HFFc6 (cell line): ENCODE data around the gene AMN1. TPM values are rescaled to one million over a fixed set of nuclear protein-coding genes. Genes with fewer than 3 reads are reported as not detected.
"Not testable (repeated sequence)": the region's sequence is repeated elsewhere in the genome, so short reads cannot be mapped to it uniquely, and the experiment has no call there.

ENCODE experiments used
- DNase-seq: peaks from one replicate; pipeline ENCODE4 v3.0.0-alpha.2; 2018
- H3K27ac Mint-ChIP-seq: 2 replicates; pipeline ENCODE4 v1.8.0; 2020; ENCODE audit warnings: mild to moderate bottlenecking, mixed read lengths
- H3K27me3 Mint-ChIP-seq: 2 replicates; pipeline ENCODE4 v1.8.0; 2021; ENCODE audit warnings: mild to moderate bottlenecking, moderate library complexity, mixed read lengths; ENCODE audit not compliant: insufficient read depth
- H3K36me3 Mint-ChIP-seq: 2 replicates; pipeline ENCODE4 v1.8.0; 2021; ENCODE audit warnings: low read depth, mixed read lengths
- H3K4me1 Mint-ChIP-seq: 2 replicates; pipeline ENCODE4 v1.8.0; 2020; ENCODE audit warnings: low read depth, mixed read lengths
- H3K4me3 Mint-ChIP-seq: 2 replicates; pipeline ENCODE4 v1.8.0; 2020; ENCODE audit warnings: mild to moderate bottlenecking, moderate library complexity, mixed read lengths
- H3K9me3 Mint-ChIP-seq: 2 replicates; pipeline ENCODE4 v1.8.0; 2020; ENCODE audit warnings: mild to moderate bottlenecking, mixed read lengths
- CTCF ChIP-seq: fragments of 200-600 bp; sonication (generic); IDR thresholded peaks from 2 replicates; pipeline ENCODE4 v1.5.0; 2021; ENCODE audit warnings: antibody characterized with exemption, mild to moderate bottlenecking
- total RNA-seq, 6 experiments: library from RNA; stranded (reverse); fragmentation: NEBNext Ultra II Directional; extraction: Animal tissue kit (Norgen Biotek cat#: 25700); gene quantifications; 2 replicates in 1 of 6; 3 replicates in 5 of 6; pipeline ENCODE4 v1.2.3, GENCODE V29; 2021

AMN1 gene
- total RNA-seq, 6 experiments from 2014 or later: 3.4 to 5.3 (median 4.7) TPM

DNA sequence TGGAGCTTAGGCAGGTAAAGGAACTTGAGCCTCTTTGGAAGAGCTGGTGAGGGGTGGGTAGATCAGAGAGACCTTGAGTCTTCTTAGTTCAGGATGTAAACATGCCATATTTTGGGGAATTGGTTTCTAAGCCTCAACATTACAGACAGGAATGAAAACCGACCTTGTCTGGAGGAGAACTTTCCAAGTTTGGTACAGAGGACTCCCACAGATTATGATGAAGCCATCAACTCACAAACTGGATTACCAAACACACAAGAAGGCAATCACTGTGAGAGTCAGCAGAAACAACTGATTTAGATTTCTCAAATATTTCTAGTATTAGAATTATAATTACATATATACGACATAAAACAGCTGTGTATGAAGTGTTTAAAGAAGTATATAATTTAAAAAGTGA is 22.3 kb upstream of the AMN1 start:
- no peak overlapping the region for H3K4me3 Mint-ChIP-seq
- peaks cover 36% of the 10 kb centered on the region for H3K4me1 Mint-ChIP-seq
- no peak for DNase-seq
- no peak for TF ChIP-seq CTCF
- H3K27ac Mint-ChIP-seq: no peak overlapping the region; the same call in 1 of the 2 replicates
- no peaks in the 10 kb centered on the region for H3K36me3 Mint-ChIP-seq
- peaks cover 2% of the 10 kb centered on the region for H3K27me3 Mint-ChIP-seq
- H3K9me3 Mint-ChIP-seq: peaks cover 9% of the 10 kb centered on the region

DNA sequence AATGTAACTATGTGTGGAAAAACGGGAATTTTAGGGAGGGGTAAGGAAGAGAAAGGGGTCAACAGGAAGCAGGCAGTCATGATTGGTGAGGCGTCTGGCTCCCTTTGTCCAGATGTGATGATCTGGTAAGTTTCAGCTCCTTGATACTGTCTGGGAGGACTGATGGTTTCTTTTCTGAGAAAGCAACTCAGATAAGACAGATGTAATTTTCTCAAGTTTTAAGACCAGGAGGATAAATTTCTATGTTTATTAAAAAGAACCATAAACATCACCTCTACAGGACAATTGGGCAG is 21.9 kb upstream of the AMN1 start:
- peaks cover 40% of the 10 kb centered on the region for H3K4me1 Mint-ChIP-seq
- no peak overlapping the region for H3K4me3 Mint-ChIP-seq
- no peaks in the 10 kb centered on the region for H3K36me3 Mint-ChIP-seq
- peaks cover 9% of the 10 kb centered on the region for H3K9me3 Mint-ChIP-seq
- peaks cover 2% of the 10 kb centered on the region for H3K27me3 Mint-ChIP-seq
- no peak overlapping the region; the same call in 1 of the 2 replicates for H3K27ac Mint-ChIP-seq
- no peak for DNase-seq
- TF ChIP-seq CTCF: no peak

DNA sequence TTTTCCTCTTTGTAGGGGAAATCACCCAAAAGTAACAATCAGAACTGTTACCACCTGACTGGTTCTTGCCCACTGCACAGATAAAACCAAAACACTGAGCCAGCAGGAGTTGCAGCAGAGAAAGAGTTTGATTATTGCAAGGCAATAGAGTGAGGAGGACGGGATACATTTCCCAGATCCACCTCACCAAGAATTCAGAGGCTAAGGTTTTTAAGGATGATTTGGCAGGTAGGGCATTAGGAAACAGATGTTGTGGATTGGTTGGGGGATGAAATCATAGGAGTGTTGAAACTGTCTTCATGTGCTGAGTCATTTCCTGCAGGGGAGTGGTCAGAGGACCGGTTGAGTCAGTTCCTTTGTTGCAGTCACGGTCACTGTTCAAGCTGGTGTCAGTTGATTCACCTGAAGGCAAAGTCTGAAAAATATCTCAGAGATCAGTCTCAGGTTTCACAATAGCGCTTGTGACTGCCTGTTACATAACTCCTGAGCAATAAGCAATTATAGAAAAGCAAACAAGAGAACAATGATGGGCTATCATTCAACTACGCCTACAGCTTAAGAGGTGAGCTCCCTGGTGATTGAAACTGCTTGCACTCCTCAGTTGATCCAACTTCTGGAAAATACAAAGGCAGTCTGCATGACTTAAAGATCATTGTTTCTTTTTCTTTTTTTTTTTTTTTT is 20.3 kb upstream of the AMN1 start:
- no peak for TF ChIP-seq CTCF
- Mint-ChIP-seq H3K4me1 (peaks cover 42% of the 10 kb centered on the region), H3K27ac (peak overlapping the region; percentile 86), H3K9me3 (peaks cover 9% of the 10 kb centered on the region), H3K36me3 (no peaks in the 10 kb centered on the region), H3K4me3 (peak overlapping the region; percentile 41; the same call in 1 of the 2 replicates), H3K27me3 (peaks cover 2% of the 10 kb centered on the region)
- DNase-seq: peak; percentile 95

GRCh38 chr12:31745242-31745641 is 16.4 kb upstream of the AMN1 start:
- Mint-ChIP-seq H3K9me3 (peaks cover 9% of the 10 kb centered on the region), H3K36me3 (no peaks in the 10 kb centered on the region), H3K4me1 (peaks cover 32% of the 10 kb centered on the region), H3K4me3 (no peak overlapping the region), H3K27ac (no peak overlapping the region), H3K27me3 (peaks cover 1% of the 10 kb centered on the region; the same call in 1 of the 2 replicates)
- TF ChIP-seq CTCF: no peak
- no peak for DNase-seq

DNA sequence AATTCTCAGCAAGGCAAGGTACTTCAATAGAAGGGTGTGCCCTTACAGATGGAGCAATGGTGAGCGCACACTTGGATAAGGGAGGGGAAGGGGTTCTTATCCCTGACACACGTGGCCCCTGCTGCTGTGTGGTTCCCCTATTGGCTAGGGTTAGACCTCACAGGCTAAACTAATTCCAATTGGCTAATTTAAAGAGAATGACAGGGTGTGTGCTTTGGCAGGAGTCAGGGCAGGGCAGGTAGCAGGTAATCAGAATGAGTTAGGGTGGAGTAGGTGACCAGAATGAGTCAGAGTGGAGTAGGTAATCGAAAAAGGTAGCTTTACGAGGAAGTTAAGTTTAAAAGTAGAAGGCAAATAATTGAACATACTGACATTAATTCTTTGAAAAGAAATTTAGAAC is 15.5 kb upstream of the AMN1 start:
- H3K27me3 Mint-ChIP-seq, DNase-seq, H3K27ac Mint-ChIP-seq, H3K36me3 Mint-ChIP-seq, H3K9me3 Mint-ChIP-seq, H3K4me3 Mint-ChIP-seq: not testable (repeated sequence)
- peaks cover 25% of the 10 kb centered on the region for H3K4me1 Mint-ChIP-seq

DNA sequence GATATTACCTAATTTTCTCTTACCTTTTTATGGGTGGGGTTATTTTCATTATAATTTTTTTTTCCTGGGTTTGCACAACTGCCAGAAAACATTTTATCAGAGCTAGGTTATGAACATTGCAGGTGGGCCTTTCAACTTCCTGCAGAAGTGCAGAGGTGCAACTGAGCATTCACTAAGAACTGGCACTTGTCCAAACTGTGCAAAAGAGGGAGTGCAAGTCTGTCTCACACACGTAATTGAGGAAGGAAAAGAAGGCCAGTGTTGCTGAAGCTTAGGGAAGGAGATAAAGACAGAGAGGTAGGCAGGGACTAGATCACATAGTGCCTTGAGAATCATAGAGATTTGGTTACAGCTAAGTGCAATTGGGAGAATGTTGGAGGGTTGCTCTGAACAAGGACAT is 14.1 kb upstream of the AMN1 start:
- no peak for TF ChIP-seq CTCF
- Mint-ChIP-seq H3K27ac (no peak overlapping the region), H3K36me3 (no peaks in the 10 kb centered on the region), H3K4me3 (no peak overlapping the region), H3K4me1 (peaks cover 17% of the 10 kb centered on the region), H3K27me3 (no peaks in the 10 kb centered on the region), H3K9me3 (no peaks in the 10 kb centered on the region)
- DNase-seq: no peak
